GM12873 (cell line): Measurements from ENCODE around the gene PRICKLE3.

Experiments
- TF ChIP-seq, protein P1 (sequence below): IDR thresholded peaks from 2 replicates; pipeline ENCODE4 v1.5.1; 2012; ENCODE audit warnings: low read depth, mild to moderate bottlenecking, moderate library complexity, low read length, control low read depth; ENCODE audit not compliant: insufficient read depth; ENCODE audit errors: missing control alignments

The PRICKLE3 gene

DNA sequence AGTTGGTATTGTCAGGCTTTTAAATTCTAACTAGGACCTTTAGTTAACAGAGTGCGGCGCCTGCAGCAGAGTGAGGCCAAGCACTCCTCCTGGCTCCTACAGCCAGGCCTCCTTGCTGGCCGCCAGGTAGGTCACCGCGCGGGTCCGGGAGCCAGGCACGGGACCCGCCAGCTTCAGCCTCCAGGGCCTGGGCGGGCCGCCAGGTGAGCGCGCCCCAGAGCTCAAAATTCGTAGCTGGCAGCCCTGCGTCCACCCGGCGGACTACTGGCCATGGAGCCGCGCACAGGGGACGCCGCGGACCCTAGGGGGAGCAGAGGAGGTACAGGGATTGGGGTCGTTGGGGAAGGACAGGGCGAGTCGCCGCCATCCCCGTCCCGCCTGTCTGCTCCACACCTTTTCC, 23.6 kb downstream of the PRICKLE3 start, which contains the start of gene MAGIX:
MAGIX (plus strand) TSS at position 139 of the 400 bp plus-strand sequence; CDS start at position 271, 132 bp downstream.
- TF ChIP-seq, protein P1, sequence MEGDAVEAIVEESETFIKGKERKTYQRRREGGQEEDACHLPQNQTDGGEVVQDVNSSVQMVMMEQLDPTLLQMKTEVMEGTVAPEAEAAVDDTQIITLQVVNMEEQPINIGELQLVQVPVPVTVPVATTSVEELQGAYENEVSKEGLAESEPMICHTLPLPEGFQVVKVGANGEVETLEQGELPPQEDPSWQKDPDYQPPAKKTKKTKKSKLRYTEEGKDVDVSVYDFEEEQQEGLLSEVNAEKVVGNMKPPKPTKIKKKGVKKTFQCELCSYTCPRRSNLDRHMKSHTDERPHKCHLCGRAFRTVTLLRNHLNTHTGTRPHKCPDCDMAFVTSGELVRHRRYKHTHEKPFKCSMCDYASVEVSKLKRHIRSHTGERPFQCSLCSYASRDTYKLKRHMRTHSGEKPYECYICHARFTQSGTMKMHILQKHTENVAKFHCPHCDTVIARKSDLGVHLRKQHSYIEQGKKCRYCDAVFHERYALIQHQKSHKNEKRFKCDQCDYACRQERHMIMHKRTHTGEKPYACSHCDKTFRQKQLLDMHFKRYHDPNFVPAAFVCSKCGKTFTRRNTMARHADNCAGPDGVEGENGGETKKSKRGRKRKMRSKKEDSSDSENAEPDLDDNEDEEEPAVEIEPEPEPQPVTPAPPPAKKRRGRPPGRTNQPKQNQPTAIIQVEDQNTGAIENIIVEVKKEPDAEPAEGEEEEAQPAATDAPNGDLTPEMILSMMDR: no peak

DNA sequence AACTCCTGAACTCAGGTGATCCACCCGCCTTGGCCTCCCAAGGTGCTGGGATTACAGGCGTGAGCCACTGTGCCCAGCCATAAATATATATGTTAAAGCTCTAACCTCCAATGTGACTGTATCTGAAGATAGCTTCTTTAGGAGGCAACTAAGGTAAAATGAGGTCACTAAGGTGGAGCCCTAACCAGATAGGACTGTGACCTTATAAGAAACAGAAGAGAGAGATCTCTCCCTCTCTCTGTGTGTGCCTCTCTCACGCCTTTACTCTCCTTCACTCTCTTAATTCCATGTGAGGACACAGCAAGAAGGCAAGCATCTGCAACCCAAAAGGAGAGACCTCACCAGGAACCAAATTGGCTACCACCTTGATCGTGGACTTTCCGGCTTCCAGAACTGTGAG, 24.5 kb downstream of the PRICKLE3 start:
- TF ChIP-seq, protein P1: no peak

DNA sequence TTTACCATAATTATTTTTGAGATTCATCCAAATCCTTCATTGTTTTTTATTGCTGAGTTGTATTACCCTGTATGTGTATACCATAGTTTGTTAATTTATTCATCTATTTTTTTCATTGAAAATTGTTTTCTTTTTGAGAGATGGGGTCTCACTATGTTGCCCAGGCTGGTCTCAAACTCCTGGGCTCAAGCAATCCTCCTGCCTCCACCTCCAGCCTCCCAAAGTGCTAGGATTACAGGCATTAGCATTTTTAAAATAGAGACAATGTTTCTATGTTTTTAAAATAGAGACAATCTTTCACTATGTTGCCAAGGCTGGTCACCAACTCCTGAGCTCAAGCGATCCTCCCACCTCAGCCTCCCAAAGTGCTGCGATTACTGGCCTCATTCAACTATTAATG, 25.3 kb downstream of the PRICKLE3 start:
- TF ChIP-seq, protein P1: no peak

DNA sequence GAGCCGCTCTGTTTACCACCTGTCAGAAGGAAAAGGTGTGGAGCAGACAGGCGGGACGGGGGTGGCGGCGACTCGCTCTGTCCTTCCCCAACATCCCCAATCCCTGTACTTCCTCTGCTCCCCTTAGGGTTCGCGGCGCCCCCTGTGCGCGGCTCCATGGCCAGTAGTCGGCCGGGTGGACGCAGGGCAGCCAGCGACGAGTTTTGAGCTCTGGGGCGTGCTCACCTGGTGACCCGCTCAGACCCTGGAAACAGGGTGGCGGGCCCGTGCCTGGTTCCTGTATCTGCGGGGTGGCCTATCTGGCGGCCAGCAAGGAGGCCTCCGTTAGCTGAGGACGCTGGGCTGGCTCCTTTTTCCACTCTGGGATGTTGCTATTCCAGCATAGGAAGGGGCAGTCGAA, 29.0 kb downstream of the PRICKLE3 start:
- TF ChIP-seq, protein P1: no peak

DNA sequence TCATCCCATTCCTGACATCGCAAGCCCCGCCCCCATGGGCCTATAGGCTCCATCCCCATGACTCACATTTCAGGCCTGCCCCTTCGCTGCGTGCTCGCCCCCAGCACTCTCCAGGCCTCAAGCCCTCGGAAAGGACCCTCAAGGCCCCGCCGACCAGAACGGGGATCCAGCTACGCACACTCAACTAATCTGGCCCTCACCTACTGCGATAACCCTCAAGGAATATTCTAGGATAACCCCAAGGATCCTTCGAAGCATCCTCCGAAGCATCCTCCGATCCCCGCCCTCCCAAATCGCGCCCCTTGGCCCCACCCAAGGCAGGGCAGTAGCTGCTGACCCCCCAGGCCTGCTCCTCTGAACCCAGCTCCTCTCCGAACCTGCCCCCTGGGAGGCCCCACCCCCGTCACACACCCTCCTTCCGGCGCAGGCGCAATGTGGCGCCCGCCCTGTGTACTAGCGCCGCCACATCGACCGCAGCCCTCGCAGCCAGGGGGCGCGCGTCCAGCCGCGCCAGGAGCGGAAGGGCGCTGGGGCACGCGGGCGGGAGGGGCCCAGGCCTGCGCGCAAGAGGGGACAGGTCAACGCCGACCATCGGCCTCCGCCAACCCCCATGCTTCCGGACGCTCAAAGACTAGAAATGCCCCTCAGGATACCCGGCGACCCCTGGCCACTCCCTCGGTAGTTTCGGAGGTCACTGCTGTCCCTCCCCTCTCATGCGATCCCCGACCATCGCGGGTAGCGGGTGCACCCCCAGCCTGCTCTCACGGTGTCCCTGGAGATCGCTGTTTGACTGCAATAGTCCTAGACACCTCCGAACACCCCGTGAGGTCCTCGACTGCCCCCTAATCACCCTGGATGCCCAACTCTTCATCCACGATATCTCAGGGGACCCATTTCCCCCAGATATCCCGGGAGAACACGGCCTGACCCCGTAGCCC, 30.0 kb downstream of the PRICKLE3 start:
- TF ChIP-seq, protein P1: peak; percentile 63

DNA sequence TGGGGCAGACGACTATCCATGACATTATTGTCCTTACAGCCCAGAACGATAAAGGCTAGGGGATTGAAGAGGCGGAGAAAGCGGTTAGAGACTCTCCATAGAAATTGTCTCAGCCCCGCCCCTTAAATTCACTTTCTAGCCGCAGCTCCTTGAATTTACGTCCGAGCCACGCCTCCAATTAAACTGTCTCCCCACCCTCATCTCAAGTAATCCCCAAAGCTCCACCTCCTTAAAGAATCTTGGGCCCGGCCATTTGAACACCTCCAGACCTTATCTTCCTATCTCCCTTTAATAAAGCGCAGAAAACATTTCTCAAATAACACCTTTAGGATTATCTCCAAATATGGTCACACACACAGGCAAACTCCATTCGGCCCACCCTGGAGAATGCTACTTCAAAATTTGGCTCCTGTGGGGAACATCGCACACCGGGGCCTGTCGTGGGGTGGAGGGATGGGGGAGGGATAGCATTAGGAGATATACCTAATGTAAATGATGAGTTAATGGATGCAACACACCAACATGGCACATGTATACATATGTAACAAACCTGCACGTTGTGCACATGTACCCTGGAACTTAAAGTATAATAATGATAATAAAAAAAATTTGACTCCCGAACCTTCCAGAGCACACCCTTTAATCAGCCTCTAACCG, 30.8 kb downstream of the PRICKLE3 start:
- TF ChIP-seq, protein P1: no peak

DNA sequence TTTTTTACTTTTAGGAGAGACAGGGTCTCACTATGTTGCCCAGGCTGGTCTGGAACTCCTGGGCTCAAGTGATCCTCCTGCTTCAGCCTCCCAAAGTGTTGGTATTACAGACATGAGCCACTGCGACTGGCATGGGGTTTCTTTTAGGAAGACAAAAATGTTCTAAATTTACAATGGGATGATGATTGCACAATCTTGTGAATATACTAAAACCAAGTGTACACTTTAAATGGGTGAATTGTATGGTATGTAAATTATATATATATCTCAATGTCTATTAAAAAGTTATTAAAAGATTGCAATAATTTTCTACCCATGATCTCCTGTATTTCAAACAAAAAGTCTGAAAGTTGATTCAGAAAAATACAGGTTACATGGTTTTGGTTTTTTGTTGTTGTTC, 32.7 kb downstream of the PRICKLE3 start:
- TF ChIP-seq, protein P1: no peak
